Erythroblast (primary cell): ENCODE measurements around the gene TOX2.

Experiments used
- GATA1 ChIP-seq: IDR thresholded peaks from 2 replicates; pipeline ENCODE4 v1.6.1; 2011; ENCODE audit warnings: low read depth, mild to moderate bottlenecking, control low read depth, low read length, moderate library complexity
- POLR2A ChIP-seq: IDR thresholded peaks from 2 replicates; pipeline ENCODE4 v1.6.1; 2011; ENCODE audit warnings: mild to moderate bottlenecking, low read length

DNA sequence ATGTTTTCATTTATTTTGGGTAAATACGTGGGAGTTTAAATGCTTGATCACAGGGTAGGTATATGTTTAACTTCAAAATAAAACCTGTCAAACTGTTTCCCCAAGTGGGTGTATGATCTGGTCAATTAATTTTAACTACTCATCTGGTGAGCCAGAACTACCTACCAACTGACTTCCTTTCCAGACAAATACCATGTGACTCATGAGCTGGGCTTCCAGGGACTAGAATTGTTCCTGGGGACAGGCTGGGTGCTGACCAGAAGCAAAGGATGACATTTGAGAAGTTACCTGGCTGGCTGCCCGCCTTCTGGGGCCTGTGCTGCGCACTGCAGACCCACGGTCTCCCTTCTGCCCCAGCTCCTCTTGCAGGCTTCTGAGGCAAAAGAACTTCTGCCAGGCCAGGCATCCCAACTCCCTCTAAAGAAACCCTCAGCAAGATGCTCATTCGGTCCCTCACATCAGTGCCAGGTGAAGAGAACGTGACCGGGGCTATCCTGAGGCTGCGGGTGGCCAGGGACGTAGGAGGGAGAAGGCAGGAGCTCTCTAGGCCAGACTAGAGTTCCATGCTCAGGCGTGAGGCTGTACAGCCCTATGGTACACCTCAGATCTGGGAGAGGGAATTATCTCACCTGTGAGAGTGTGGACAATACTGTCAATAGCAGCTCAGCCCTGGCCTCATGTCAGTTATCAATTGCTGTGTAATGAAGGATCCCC, 168.7 kb downstream of the TOX2 start:
- TF ChIP-seq POLR2A, result no peak
- TF ChIP-seq GATA1, result no peak
